IMR-90 (cell line): ENCODE measurements around the gene CCNO. TPM values are rescaled to one million over a fixed set of nuclear protein-coding genes. Genes with fewer than 3 reads are reported as not detected.

Experiments
- ATAC-seq: fragments of 200-7000 bp; cut with Tn5 transposase; 2 replicates; pipeline ENCODE4 v1.9.1; 2020; ENCODE audit warnings: low read depth, mild to moderate bottlenecking, moderate library complexity
- BruUV-seq: library from RNA; stranded (reverse); fragments of 400-500 nt; replicated peaks from 2 replicates; lab custom pipeline; 2021; lab: Mats Ljungman, UMichigan
- CTCF ChIA-PET: fragments of 300-600 bp; formaldehyde crosslinking; extraction: SDS; loops from one replicate; lab custom pipeline; 2021; ENCODE audit warnings: antibody characterized with exemption; lab: Yijun Ruan, JAX
- POLR2A ChIA-PET: fragments of 300-600 bp; sonication (Branson Sonifier 250); formaldehyde crosslinking; loops from one replicate; lab custom pipeline; 2022; ENCODE audit warnings: antibody characterized with exemption; ENCODE audit not compliant: unreplicated experiment; lab: Charles Lee
- DNase-seq: peaks from one replicate; pipeline ENCODE4 v3.0.0; 2013
- H2AFZ ChIP-seq: replicated peaks from 2 replicates; pipeline ENCODE3; 2013; ENCODE audit warnings: low read length, mild to moderate bottlenecking; ENCODE audit not compliant: poor library complexity
- H2AK5ac ChIP-seq: 2 replicates; pipeline ENCODE4 v1.6.1; 2013; ENCODE audit warnings: low read depth, low read length, inconsistent platforms
- H2AK9ac ChIP-seq: replicated peaks from 2 replicates; pipeline ENCODE3; 2013; ENCODE audit warnings: mild to moderate bottlenecking, low read depth, low read length, moderate library complexity; ENCODE audit not compliant: poor library complexity
- H2BK120ac ChIP-seq: 2 replicates; pipeline ENCODE4 v1.6.1; 2013; ENCODE audit warnings: low read depth, low read length, inconsistent platforms
- H2BK15ac ChIP-seq: 3 replicates; pipeline ENCODE4 v1.6.1; 2013; ENCODE audit warnings: low read depth, low read length, inconsistent platforms
- H2BK20ac ChIP-seq: 2 replicates; pipeline ENCODE4 v1.6.1; 2013; ENCODE audit warnings: low read depth, mild to moderate bottlenecking, inconsistent platforms, low read length, moderate library complexity
- H2BK5ac ChIP-seq: 2 replicates; pipeline ENCODE4 v1.6.1; 2013; ENCODE audit warnings: mild to moderate bottlenecking, low read depth, low read length, inconsistent platforms; ENCODE audit not compliant: poor library complexity, severe bottlenecking
- H3K14ac ChIP-seq: replicated peaks from 2 replicates; pipeline ENCODE4 v1.6.1; 2013; ENCODE audit warnings: low read depth, low read length, inconsistent platforms
- H3K18ac ChIP-seq: 2 replicates; pipeline ENCODE4 v1.6.1; 2013; ENCODE audit warnings: low read depth, low read length, control low read depth
- H3K23ac ChIP-seq: 2 replicates; pipeline ENCODE4 v1.6.1; 2013; ENCODE audit warnings: low read depth, low read length, inconsistent platforms
- H3K27ac ChIP-seq: 2 replicates; pipeline ENCODE4 v1.5.1; 2013; ENCODE audit warnings: mild to moderate bottlenecking, control low read depth, low read length; ENCODE audit not compliant: insufficient read depth
- H3K27me3 ChIP-seq: 2 replicates; pipeline ENCODE4 v1.6.1; 2013; ENCODE audit warnings: low read length; ENCODE audit not compliant: control insufficient read depth, insufficient read depth
- H3K36me3 ChIP-seq: 2 replicates; pipeline ENCODE4 v1.6.1; 2013; ENCODE audit warnings: low read length, mixed read lengths; ENCODE audit not compliant: control insufficient read depth, insufficient read depth
- H3K4ac ChIP-seq: 2 replicates; pipeline ENCODE4 v1.6.1; 2013; ENCODE audit warnings: low read depth, low read length, inconsistent platforms
- H3K4me1 ChIP-seq: 2 replicates; pipeline ENCODE4 v1.6.1; 2013; ENCODE audit warnings: low read length, mixed read lengths; ENCODE audit not compliant: control insufficient read depth, insufficient read depth
- H3K4me2 ChIP-seq: 2 replicates; pipeline ENCODE4 v1.6.1; 2013; ENCODE audit warnings: low read depth, mild to moderate bottlenecking, control low read depth, low read length, moderate library complexity
- H3K4me3 ChIP-seq: 2 replicates; pipeline ENCODE4 v1.5.1; 2013; ENCODE audit warnings: low read depth, mild to moderate bottlenecking, control low read depth, low read length, moderate library complexity; ENCODE audit not compliant: insufficient read depth
- H3K56ac ChIP-seq: 2 replicates; pipeline ENCODE4 v1.6.1; 2013; ENCODE audit warnings: low read length, inconsistent platforms; ENCODE audit not compliant: insufficient read depth; ENCODE audit errors: extremely low read depth
- H3K79me1 ChIP-seq, 2 experiments: 2 replicates each; pipeline ENCODE4 v1.6.1; 2013; ENCODE audit warnings: low read length in 2 of 2, inconsistent platforms in 1 of 2, low read depth in 1 of 2
- H3K9ac ChIP-seq: 2 replicates; pipeline ENCODE4 v1.6.1; 2013; ENCODE audit warnings: low read depth, low read length, control low read depth
- H3K9me1 ChIP-seq: 2 replicates; pipeline ENCODE4 v1.6.1; 2013; ENCODE audit warnings: low read length, inconsistent platforms; ENCODE audit not compliant: insufficient read depth
- H3K9me3 ChIP-seq: 2 replicates; pipeline ENCODE4 v1.6.1; 2013; ENCODE audit warnings: low read length; ENCODE audit not compliant: control insufficient read depth, insufficient read depth
- H4K20me1 ChIP-seq: 2 replicates; pipeline ENCODE4 v1.6.1; 2013; ENCODE audit warnings: low read length, inconsistent platforms; ENCODE audit not compliant: insufficient read depth
- H4K5ac ChIP-seq: 2 replicates; pipeline ENCODE4 v1.6.1; 2013; ENCODE audit warnings: mild to moderate bottlenecking, low read depth, low read length, control low read depth
- H4K8ac ChIP-seq, 2 experiments: 2 replicates each; pipeline ENCODE4 v1.6.1; 2013; ENCODE audit warnings: low read depth in 2 of 2, low read length in 2 of 2, control low read depth in 1 of 2, inconsistent platforms in 1 of 2
- H4K91ac ChIP-seq: 2 replicates; pipeline ENCODE4 v1.6.1; 2013; ENCODE audit warnings: low read depth, low read length, inconsistent platforms; ENCODE audit not compliant: insufficient read depth
- CHD1 ChIP-seq: IDR thresholded peaks from 2 replicates; pipeline ENCODE4 v1.6.1; 2012; ENCODE audit warnings: low read depth, low read length, improper control_type of control experiment
- ELK1 ChIP-seq: fragments of 150-350 bp; IDR thresholded peaks from 2 replicates; pipeline ENCODE4 v1.6.1; 2016; ENCODE audit warnings: low read depth, mild to moderate bottlenecking, low read length, moderate library complexity, borderline replicate concordance
- RCOR1 ChIP-seq: IDR thresholded peaks from 2 replicates; pipeline ENCODE4 v1.6.1; 2012; ENCODE audit warnings: mild to moderate bottlenecking, low read length, improper control_type of control experiment; ENCODE audit not compliant: insufficient replicate concordance
- WGBS, 2 experiments: methylation state at CpG; one replicate each; pipeline versions ENCODE4 v1.1.5 to v1.1.7; 2013; ENCODE audit warnings: missing lambda C conversion rate in 2 of 2; ENCODE audit not compliant: insufficient read length in 1 of 2; ENCODE audit errors: extremely low coverage in 2 of 2; 5-methylcytosine and 5-hydroxymethylcytosine counted together
- dilution Hi-C: fragments of 300-500 bp; cut with HindIII; formaldehyde crosslinking; loops from one replicate; pipeline ENCODE4 v1.14.3; 2018; ENCODE audit warnings: low sequenced_read_pairs; ENCODE audit not compliant: unreplicated experiment
- in situ Hi-C: fragments of 300-500 bp; cut with MboI; formaldehyde crosslinking; loops from 3 replicates; pipeline ENCODE4 v1.14.3; 2019; ENCODE audit warnings: low sequenced_read_pairs, inconsistent platforms, mixed read lengths
- intact Hi-C: fragments of 100-400 bp; cut with micrococcal nuclease; formaldehyde crosslinking; loops from 2 replicates; pipeline ENCODE4 v1.10.0; 2022
- polyA plus RNA-seq, 3 experiments: library from polyadenylated mRNA; depleted of rRNA; stranded (reverse); fragments of >200 nt; gene quantifications; 2 replicates each; pipeline ENCODE4 v1.2.3, GENCODE V29; 2012; ENCODE audit warnings: low replicate concordance in 1 of 3
- total RNA-seq: library from RNA; depleted of rRNA; stranded (reverse); fragments of >200 nt; gene quantifications from 2 replicates; pipeline ENCODE4 v1.2.3, GENCODE V29; 2012

The CCNO gene
- total and polyA plus RNA-seq, 2 of the 4 experiments (the other 2 are of a cell fraction) = 0.09 TPM; not detected in 1

- no TSS peak for BruUV-seq
- in situ Hi-C loops (no loop called here), intact Hi-C loops (no loop called here), dilution Hi-C loops (no loop called here)
- Histone ChIP-seq H2AFZ (peak overlapping the region; percentile 68), H4K8ac (no peak overlapping the region), H2BK15ac (no peak overlapping the region), H3K18ac (no peak overlapping the region), H3K4me3 (no peak overlapping the region), H3K56ac (no peak overlapping the region), H2AK9ac (peak overlapping the region; percentile 3), H2BK5ac (no peak overlapping the region), H3K79me1 (no peaks in the 10 kb centered on the region), H4K91ac (no peak overlapping the region), H3K9me1 (no peaks in the 10 kb centered on the region), H3K9me3 (peaks cover 4% of the 10 kb centered on the region; the same call in 1 of the 2 replicates), H3K4me1 (peaks cover 9% of the 10 kb centered on the region; the same call in 1 of the 2 replicates), H2BK120ac (no peak overlapping the region), H3K4ac (no peak overlapping the region), H3K9ac (no peak overlapping the region), H4K5ac (no peak overlapping the region), H2AK5ac (no peak overlapping the region), H3K23ac (no peak overlapping the region), H4K20me1 (peaks cover 26% of the 10 kb centered on the region; the same call in 1 of the 2 replicates), H3K27ac (no peak overlapping the region), H3K4me2 (peak overlapping the region; percentile 47), H2BK20ac (no peak overlapping the region), H3K36me3 (no peaks in the 10 kb centered on the region), H3K14ac (no peak overlapping the region), H3K27me3 (peaks cover 88% of the 10 kb centered on the region)
- 2% methylated on average over 8 of the region's 48 CpGs; no CpG with 5 or more reads in 1 of the 2 experiments for WGBS, 2 experiments
- no peak for TF ChIP-seq RCOR1
- no peak for TF ChIP-seq CHD1
- no peak for TF ChIP-seq ELK1
- peak; percentile 30 for DNase-seq
- CTCF ChIA-PET = interaction anchor here (0.6 kb wide), 1 partner anchor 30 kb away, joined by 3 read pairs; no protein-coding TSS in a partner anchor
- ATAC-seq = no peak
- POLR2A ChIA-PET = interaction anchor here (0.5 kb wide), 1 partner anchor 1826 kb away, joined by 3 read pairs; no protein-coding TSS in a partner anchor
These were observed 2.1 kb downstream of the CCNO start for GRCh38 chr5:55231029-55231918.
